Lower leg skin (tissue), 3 donors: ENCODE measurements around the gene IL23R.

Source experiments
- CTCF ChIP-seq, 3 donors: fragments of 450-650 bp; IDR thresholded peaks; one replicate each; pipeline ENCODE4 v1.5.1; 2016; ENCODE audit warnings: antibody characterized with exemption in 3 of 3, mild to moderate bottlenecking in 3 of 3, moderate library complexity in 2 of 3
- POLR2A ChIP-seq, 2 donors: fragments of 450-650 bp; IDR thresholded peaks; one replicate each; pipeline ENCODE4 v1.6.1; 2016 to 2017; ENCODE audit warnings: antibody characterized with exemption in 2 of 2, mild to moderate bottlenecking in 1 of 2, moderate library complexity in 1 of 2

- no peak for TF ChIP-seq CTCF (IDR thresholded peaks at IDR 0.05)
- TF ChIP-seq POLR2A (IDR thresholded peaks at IDR 0.05), result no peak
Measured at GRCh38 chr1:67230539-67230938, 64.3 kb downstream of the IL23R start.
